ENCODE data around the gene MMAB. TPM values are rescaled to one million over a fixed set of nuclear protein-coding genes. Genes with fewer than 3 reads are reported as not detected.

Gene MMAB
- total and polyA plus RNA-seq, 8 donors: 6.2 to 71.2 (median 29.8) TPM

DNA sequence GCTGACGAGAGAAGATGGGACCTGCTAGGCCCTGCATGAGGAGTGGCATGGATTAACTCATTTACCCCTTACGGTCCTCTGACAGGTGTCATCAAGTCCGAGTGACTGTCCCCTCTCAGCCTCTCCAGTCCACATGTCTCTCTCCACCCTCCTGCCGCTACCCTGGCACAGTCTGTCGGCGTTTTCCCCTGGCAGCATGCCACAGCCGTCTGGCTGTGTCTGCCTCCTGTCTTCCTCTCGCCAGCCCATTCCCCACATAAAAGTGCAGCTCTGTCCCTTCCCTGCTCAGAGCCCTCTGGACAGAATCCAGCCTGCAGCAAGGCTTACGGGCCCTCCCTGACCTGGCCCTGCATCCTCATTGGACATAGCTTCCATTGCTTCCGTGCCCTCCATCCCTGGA is 50.2 kb downstream of the MMAB start:
- H3K27ac ChIP-seq: no peak overlapping the region
- peaks cover 58 to 100% (median 99%) of the 10 kb centered on the region in 4 donors for H3K36me3 ChIP-seq
- 72 to 86% (median 82%) methylated on average over 9 to 10 of the region's 10 CpGs for WGBS, 5 donors
- DNase-seq: peak in 1 of 2 donors; percentile 62
- intact Hi-C loops (cut with DNase I; ENCODE audit: low total_unique reads): loop anchor here (10.0 kb wide), 1 partner anchor 252 kb away; no protein-coding TSS in a partner anchor
- no peaks in the 10 kb centered on the region for H3K4me1 ChIP-seq
- no peak for TF ChIP-seq POLR2A (IDR thresholded peaks at IDR 0.05)
- TF ChIP-seq, protein P1, sequence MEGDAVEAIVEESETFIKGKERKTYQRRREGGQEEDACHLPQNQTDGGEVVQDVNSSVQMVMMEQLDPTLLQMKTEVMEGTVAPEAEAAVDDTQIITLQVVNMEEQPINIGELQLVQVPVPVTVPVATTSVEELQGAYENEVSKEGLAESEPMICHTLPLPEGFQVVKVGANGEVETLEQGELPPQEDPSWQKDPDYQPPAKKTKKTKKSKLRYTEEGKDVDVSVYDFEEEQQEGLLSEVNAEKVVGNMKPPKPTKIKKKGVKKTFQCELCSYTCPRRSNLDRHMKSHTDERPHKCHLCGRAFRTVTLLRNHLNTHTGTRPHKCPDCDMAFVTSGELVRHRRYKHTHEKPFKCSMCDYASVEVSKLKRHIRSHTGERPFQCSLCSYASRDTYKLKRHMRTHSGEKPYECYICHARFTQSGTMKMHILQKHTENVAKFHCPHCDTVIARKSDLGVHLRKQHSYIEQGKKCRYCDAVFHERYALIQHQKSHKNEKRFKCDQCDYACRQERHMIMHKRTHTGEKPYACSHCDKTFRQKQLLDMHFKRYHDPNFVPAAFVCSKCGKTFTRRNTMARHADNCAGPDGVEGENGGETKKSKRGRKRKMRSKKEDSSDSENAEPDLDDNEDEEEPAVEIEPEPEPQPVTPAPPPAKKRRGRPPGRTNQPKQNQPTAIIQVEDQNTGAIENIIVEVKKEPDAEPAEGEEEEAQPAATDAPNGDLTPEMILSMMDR (IDR thresholded peaks at IDR 0.05): no peak
- no peak for TF ChIP-seq EP300 (IDR thresholded peaks at IDR 0.05)
- TF ChIP-seq POLR2AphosphoS5 (IDR thresholded peaks at IDR 0.05): no peak
- no peaks in the 10 kb centered on the region for H3K9me3 ChIP-seq
- no peaks in the 10 kb centered on the region for H3K27me3 ChIP-seq
- H3K4me3 ChIP-seq: no peak overlapping the region

DNA sequence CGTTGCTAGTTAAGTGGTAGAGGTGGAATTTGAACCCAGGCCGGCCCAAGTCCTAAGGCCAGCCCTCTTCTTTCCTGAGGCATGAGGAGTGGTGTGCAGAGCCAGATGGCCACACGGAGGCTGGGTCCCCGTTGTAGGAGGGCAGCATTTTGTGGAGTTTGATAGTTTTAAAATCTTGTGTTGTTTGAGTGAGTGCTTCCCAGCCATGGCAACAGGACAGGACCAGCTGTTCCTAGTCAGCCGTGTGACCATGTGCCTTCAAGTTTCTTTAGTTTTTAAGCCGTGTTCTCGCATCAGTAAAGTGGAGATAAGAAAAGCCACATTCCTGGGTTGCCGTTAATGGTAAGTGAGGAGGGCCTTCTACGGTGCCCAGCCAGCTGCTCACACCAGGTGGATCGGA is 51.5 kb downstream of the MMAB start:
- Histone ChIP-seq H3K4me3 (no peak overlapping the region), H3K4me1 (no peaks in the 10 kb centered on the region), H3K27me3 (no peaks in the 10 kb centered on the region), H3K36me3 (peaks cover 58 to 100% (median 99%) of the 10 kb centered on the region in 4 donors), H3K9me3 (no peaks in the 10 kb centered on the region), H3K27ac (no peak overlapping the region)
- WGBS, 5 donors: 66 to 80% (median 74%) methylated on average over 10 of the region's 10 CpGs
- DNase-seq: no peak
- TF ChIP-seq, protein P1 (IDR thresholded peaks at IDR 0.05): no peak
- TF ChIP-seq POLR2A (IDR thresholded peaks at IDR 0.05): no peak
- TF ChIP-seq EP300 (IDR thresholded peaks at IDR 0.05): no peak
- TF ChIP-seq POLR2AphosphoS5 (IDR thresholded peaks at IDR 0.05): no peak
- intact Hi-C loops (cut with DNase I; ENCODE audit: low total_unique reads): loop anchor here (10.0 kb wide), 1 partner anchor 253 kb away; no protein-coding TSS in a partner anchor

DNA sequence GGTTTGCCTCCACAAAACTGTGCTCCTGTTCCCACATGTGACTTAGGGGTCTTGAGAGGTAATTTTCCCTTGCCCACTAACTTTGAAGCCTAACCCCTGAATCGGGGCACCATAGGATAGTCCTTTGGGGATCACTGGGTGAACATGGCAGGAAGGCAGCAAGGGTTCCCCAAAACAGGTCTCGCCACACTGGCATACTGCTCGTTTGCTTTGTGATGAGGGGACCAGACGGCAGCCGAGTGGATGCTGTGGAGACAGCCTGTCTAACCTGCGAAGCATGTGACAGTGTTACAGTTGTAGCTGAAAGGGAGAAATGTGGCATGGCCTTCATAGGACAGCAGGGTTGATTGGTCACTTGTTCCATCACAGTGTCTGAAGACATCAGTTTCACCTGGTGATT is 53.5 kb downstream of the MMAB start:
- no peak for DNase-seq
- Histone ChIP-seq H3K9me3 (no peaks in the 10 kb centered on the region), H3K4me3 (no peak overlapping the region), H3K36me3 (peaks cover 61 to 100% (median 98%) of the 10 kb centered on the region in 4 donors), H3K27me3 (no peaks in the 10 kb centered on the region), H3K4me1 (no peaks in the 10 kb centered on the region), H3K27ac (peak overlapping the region in 4 of 5 donors; percentile 28 to 68 (median 56))
- intact Hi-C loops (cut with DNase I; ENCODE audit: low total_unique reads): loop anchor here (10.0 kb wide), 1 partner anchor 255 kb away; no protein-coding TSS in a partner anchor
- TF ChIP-seq, protein P1 (IDR thresholded peaks at IDR 0.05): no peak
- TF ChIP-seq POLR2AphosphoS5 (IDR thresholded peaks at IDR 0.05): no peak
- no peak for TF ChIP-seq POLR2A (IDR thresholded peaks at IDR 0.05)
- TF ChIP-seq EP300 (IDR thresholded peaks at IDR 0.05): no peak
- WGBS, 5 donors: 81 to 97% (median 88%) methylated on average over 6 of the region's 6 CpGs

DNA sequence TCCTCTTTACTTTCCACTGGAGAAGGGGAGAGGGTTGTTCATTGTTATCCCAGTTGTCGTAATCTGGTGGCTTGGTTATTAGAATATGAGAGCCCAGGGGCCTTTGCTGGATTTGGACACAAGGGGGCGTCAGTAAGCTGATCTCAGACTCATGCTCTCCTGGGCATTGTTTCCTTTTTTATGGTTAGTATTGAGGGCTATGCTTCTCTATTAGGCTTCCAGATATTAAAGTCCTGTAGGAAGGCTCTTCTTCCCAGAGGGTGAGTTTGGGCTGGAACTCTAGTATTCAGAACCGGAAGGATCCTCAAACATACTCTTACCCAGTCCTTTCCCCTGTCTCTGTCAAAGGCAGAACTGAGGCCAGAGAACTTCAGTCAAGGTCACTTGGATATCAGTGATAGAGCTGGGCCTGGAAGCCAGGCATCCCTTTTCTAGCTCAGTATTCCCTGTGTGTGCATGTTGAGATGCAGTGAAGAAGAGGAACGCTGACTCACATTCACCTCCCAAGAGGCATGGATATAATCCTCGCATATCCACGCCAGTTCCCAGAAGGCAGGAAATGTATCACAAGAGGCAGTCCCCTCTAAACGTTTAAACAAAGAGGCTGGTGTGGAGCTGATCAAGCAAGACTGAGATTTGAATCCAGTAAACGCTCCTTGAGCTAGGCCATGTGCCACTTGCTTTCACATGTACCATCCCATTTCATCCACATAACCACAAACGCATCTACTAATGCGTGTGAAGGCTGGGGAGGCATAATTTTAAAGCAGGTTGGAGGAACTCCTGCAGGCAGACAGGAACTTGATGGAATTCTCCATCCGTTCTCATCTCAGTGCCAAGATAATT is 54.3 kb downstream of the MMAB start:
- peak overlapping the region in 4 of 5 donors; percentile 46 to 68 (median 62) for H3K27ac ChIP-seq
- no peaks in the 10 kb centered on the region for H3K9me3 ChIP-seq
- H3K4me3 ChIP-seq: no peak overlapping the region
- WGBS, 5 donors: 53 to 67% (median 62%) methylated on average over 11 of the region's 11 CpGs
- peak; percentile 60 to 80 for DNase-seq
- peaks cover 60 to 100% (median 98%) of the 10 kb centered on the region in 4 donors for H3K36me3 ChIP-seq
- intact Hi-C loops (cut with DNase I; ENCODE audit: low total_unique reads): no loop called here
- no peaks in the 10 kb centered on the region for H3K27me3 ChIP-seq
- no peaks in the 10 kb centered on the region for H3K4me1 ChIP-seq
- TF ChIP-seq EP300 (IDR thresholded peaks at IDR 0.05) (no peak), POLR2AphosphoS5 (IDR thresholded peaks at IDR 0.05) (peak in 1 of 3 donors; percentile 38), POLR2A (IDR thresholded peaks at IDR 0.05) (no peak)
- TF ChIP-seq, protein P1 (IDR thresholded peaks at IDR 0.05): peak in 5 of 7 experiments; percentile 42 to 78 (median 72)
